Activated CD8-positive, alpha-beta memory T cell treated with anti-CD3 and anti-CD28 coated beads for 48 hours (primary cell): ENCODE data around the gene PIAS1.
"Not testable (repeated sequence)": the region's sequence is repeated elsewhere in the genome, so short reads cannot be mapped to it uniquely, and the experiment has no call there.

Experiments
- DNase-seq, 3 experiments: peaks; one replicate each; pipeline ENCODE4 v3.0.0-alpha.2; 2020; ENCODE audit warnings: low read depth in 2 of 3, low spot score in 2 of 3

The PIAS1 gene

GRCh38 chr15:68053701-68054627 lies at the start of gene PIAS1:
PIAS1 (plus strand) TSS chr15:68054315; CDS start chr15:68054327, 12 bp downstream.
- DNase-seq, result peak; percentile 73 to 89 (median 82)

- not testable (repeated sequence) for DNase-seq
Observed at GRCh38 chr15:68007642-68008041, 46.5 kb upstream of the PIAS1 start.

GRCh38 chr15:68010361-68011153 lies 43.6 kb upstream of the PIAS1 start:
- no peak for DNase-seq

- DNase-seq, result no peak
Observed at GRCh38 chr15:68012911-68013310, 41.2 kb upstream of the PIAS1 start.

- no peak for DNase-seq
Observed at GRCh38 chr15:68014219-68014618, 39.9 kb upstream of the PIAS1 start.

- DNase-seq, result no peak
Observed at GRCh38 chr15:68015244-68015643, 38.9 kb upstream of the PIAS1 start.

GRCh38 chr15:68017201-68017600 lies 36.9 kb upstream of the PIAS1 start:
- DNase-seq, result no peak

GRCh38 chr15:68018797-68019444 lies 35.2 kb upstream of the PIAS1 start:
- DNase-seq, result no peak

- DNase-seq, result no peak
Observed at GRCh38 chr15:68019814-68020525, 34.1 kb upstream of the PIAS1 start.

- no peak for DNase-seq
Observed at GRCh38 chr15:68020685-68021084, 33.4 kb upstream of the PIAS1 start.

GRCh38 chr15:68022061-68022460 lies 32.1 kb upstream of the PIAS1 start:
- no peak for DNase-seq

- no peak for DNase-seq
Observed at GRCh38 chr15:68023307-68024101, 30.6 kb upstream of the PIAS1 start.

- no peak for DNase-seq
Observed at GRCh38 chr15:68025835-68026424, 28.2 kb upstream of the PIAS1 start.

- no peak for DNase-seq
Observed at GRCh38 chr15:68027388-68027787, 26.7 kb upstream of the PIAS1 start.

GRCh38 chr15:68028137-68028887 lies 25.8 kb upstream of the PIAS1 start:
- no peak for DNase-seq

GRCh38 chr15:68028888-68029207 lies 25.3 kb upstream of the PIAS1 start:
- no peak for DNase-seq

GRCh38 chr15:68029959-68030358 lies 24.2 kb upstream of the PIAS1 start:
- no peak for DNase-seq

GRCh38 chr15:68031404-68031803 lies 22.7 kb upstream of the PIAS1 start:
- DNase-seq, result no peak

- no peak for DNase-seq
Observed at GRCh38 chr15:68032672-68033071, 21.4 kb upstream of the PIAS1 start.
